ENCODE results near the gene VAT1.

DNA sequence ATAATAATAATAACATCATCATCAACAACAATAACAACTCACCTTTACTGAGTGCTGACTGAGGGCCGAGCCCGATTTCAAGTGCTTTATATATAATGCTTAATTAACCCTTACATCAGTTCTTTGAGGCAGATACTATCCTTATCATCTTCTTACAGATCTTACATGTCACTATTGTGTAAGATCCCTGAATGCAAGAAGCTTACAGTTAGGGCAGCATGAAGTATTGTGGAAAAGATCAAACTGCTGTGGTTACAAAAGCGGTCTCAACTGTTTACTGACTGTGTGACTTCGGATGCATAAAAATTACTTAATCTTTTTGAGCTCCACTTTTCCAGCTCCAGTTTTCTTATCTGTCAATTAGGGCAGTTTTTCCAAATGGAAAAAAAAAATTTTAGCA, 3.3 kb downstream of the VAT1 start:
- TF ChIP-seq, protein P1, sequence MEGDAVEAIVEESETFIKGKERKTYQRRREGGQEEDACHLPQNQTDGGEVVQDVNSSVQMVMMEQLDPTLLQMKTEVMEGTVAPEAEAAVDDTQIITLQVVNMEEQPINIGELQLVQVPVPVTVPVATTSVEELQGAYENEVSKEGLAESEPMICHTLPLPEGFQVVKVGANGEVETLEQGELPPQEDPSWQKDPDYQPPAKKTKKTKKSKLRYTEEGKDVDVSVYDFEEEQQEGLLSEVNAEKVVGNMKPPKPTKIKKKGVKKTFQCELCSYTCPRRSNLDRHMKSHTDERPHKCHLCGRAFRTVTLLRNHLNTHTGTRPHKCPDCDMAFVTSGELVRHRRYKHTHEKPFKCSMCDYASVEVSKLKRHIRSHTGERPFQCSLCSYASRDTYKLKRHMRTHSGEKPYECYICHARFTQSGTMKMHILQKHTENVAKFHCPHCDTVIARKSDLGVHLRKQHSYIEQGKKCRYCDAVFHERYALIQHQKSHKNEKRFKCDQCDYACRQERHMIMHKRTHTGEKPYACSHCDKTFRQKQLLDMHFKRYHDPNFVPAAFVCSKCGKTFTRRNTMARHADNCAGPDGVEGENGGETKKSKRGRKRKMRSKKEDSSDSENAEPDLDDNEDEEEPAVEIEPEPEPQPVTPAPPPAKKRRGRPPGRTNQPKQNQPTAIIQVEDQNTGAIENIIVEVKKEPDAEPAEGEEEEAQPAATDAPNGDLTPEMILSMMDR (IDR thresholded peaks at IDR 0.05): no peak
- TF ChIP-seq POLR2A (IDR thresholded peaks at IDR 0.05) (no peak), EP300 (IDR thresholded peaks at IDR 0.05) (no peak), POLR2AphosphoS5 (IDR thresholded peaks at IDR 0.05) (no peak)

Data from sigmoid colon (tissue), 4 donors.